ENCODE data around the gene IP6K3. TPM values are rescaled to one million over a fixed set of nuclear protein-coding genes. Genes with fewer than 3 reads are reported as not detected.

Gene IP6K3
- polyA plus RNA-seq, 6 donors from 2014 or later, result not detected

DNA sequence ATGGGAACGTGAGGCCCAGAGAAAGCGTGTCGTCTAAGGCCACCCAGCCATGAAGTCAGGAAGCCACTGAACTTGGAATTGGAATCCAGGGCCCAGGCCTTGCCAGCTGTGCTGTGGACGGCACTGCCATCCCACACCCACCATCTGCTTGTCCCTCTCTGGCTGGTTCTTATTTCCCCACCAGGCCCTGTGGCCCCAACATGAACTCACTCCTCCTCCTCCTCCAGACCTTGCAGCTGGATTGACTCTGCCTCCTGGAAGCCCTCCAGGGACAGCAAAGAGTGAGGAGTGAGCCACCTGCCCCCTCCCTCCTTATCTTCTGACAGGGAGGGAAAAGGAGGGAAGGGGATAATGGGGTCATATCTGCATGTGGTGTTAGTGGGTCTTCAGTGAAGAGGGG is 16.0 kb upstream of the IP6K3 start:
- Mint-ChIP-seq H3K36me3 (no peaks in the 10 kb centered on the region), H3K27ac (peak overlapping the region in 1 of 6 donors; percentile 58), H3K4me1 (peaks cover 5 to 8% (median 5%) of the 10 kb centered on the region in 3 donors), H3K9me3 (peaks cover 0 to 8% (median 0%) of the 10 kb centered on the region in 7 donors), H3K27me3 (peaks cover 5 to 42% (median 12%) of the 10 kb centered on the region in 3 donors), H3K4me3 (no peak overlapping the region)
- DNase-seq (no peak), ATAC-seq (ENCODE audit: low read depth in 2 of 2) (no peak)

DNA sequence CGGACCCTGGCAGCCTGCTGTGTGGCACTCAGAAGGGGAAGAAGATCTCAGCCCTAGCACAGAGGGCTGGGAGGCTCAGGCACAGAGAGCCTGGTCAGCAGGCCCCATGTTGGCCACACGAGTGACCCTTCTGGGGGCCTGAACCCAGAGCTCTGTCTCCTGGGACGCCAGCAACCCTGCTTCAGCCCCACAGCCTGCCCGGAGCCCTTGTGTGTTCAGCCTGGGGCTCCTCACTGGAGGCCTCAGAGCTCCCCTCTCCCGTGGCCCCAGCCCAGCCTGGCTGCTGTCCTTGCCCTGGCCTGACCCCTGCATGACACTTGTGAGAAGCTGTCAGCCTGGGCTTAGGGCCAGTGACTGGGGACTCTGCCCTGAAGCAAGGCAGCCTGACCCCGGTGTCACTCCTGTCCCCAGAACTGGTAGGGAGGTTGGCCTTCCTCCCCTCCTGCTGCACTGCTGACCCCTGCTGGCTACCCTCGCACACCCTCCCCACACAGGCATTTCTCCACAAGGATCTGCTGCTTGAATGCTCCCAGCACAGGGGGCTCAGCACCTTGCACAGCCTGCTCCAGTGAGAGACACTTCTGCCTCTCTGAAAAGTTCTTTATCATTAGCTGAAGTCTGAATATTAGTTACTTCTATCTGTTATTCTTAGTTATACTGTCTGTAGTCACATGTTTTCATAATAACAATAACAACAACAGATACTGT is 15.4 kb upstream of the IP6K3 start:
- no peak overlapping the region for H3K4me3 Mint-ChIP-seq
- peak overlapping the region in 2 of 6 donors; percentile 70 to 74 for H3K27ac Mint-ChIP-seq
- H3K36me3 Mint-ChIP-seq, result no peaks in the 10 kb centered on the region
- ATAC-seq (ENCODE audit: low read depth in 2 of 2), result peak in 1 of 2 donors; percentile 48
- peaks cover 0 to 6% (median 0%) of the 10 kb centered on the region in 7 donors for H3K9me3 Mint-ChIP-seq
- DNase-seq, result peak; percentile 11
- H3K27me3 Mint-ChIP-seq, result peaks cover 5 to 41% (median 18%) of the 10 kb centered on the region in 3 donors
- H3K4me1 Mint-ChIP-seq, result peaks cover 5 to 8% (median 5%) of the 10 kb centered on the region in 3 donors

DNA sequence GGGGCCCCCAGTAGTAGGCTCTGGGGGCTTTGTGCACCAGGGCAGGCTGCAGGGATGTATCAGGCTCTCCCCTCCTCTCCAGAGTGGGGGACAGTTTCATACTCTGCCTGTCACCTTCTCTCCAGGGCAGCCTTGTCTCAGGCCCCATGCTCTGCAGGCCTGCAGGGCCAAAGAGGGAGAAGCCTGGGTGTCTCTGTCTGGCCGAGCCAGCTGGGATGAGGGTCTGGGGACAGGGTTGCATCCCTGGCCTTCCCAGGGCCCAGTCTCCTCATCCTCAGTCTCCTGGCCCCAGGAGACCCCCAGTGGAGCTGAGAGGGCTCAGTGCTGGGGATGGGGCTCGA is 14.8 kb upstream of the IP6K3 start:
- Mint-ChIP-seq H3K4me3 (no peak overlapping the region), H3K9me3 (peaks cover 0 to 2% (median 0%) of the 10 kb centered on the region in 7 donors)

DNA sequence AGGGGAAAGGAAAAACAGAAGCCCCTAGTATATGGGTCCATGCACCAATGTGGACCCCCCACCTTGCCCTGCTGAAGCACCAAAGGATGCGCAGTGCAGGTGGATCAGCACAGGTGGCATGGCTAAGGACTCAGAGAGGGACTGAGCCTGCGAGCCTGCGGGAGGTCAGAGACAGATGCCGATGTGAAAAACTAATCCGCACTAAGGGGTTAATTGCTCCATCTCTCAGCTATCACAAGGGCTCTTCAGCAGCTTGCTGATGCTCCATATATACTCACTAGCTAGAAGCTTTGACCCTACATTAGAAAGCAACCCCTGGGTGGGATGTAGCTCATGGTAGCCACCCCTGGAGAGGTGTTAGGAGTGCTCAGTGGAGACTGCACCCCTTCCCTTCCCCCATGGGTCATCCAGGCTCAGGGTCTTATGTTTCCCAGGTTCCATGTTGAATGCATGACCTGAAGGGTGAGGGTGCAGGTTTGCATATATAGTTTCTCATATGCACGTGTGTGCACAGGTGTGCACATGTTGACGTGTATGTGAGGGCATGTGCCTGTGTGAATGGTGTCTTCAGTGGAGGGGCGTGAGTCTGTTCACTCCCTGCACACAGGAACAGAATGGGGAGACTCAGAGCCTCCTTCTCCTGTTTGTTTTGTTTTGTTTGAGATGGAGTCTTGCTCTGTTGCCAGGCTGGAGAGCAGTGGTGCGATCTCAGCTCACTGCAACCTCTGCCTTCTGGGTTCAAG is 13.4 kb upstream of the IP6K3 start:
- ATAC-seq (ENCODE audit: low read depth in 2 of 2) (no peak), DNase-seq (no peak)
- H3K36me3 Mint-ChIP-seq, result no peaks in the 10 kb centered on the region
- peak overlapping the region in 1 of 6 donors; percentile 21 for H3K27ac Mint-ChIP-seq
- H3K27me3 Mint-ChIP-seq, result peaks cover 8 to 31% (median 22%) of the 10 kb centered on the region in 3 donors
- H3K9me3 Mint-ChIP-seq, result no peaks in the 10 kb centered on the region
- H3K4me3 Mint-ChIP-seq, result no peak overlapping the region
- H3K4me1 Mint-ChIP-seq, result peaks cover 5 to 8% (median 5%) of the 10 kb centered on the region in 3 donors

More for the DNA sequence above, 14.8 kb upstream of the IP6K3 start:
- no peak for ATAC-seq (ENCODE audit: low read depth in 2 of 2)
- peaks cover 5 to 8% (median 5%) of the 10 kb centered on the region in 3 donors for H3K4me1 Mint-ChIP-seq
- H3K27me3 Mint-ChIP-seq, result peaks cover 4 to 39% (median 22%) of the 10 kb centered on the region in 3 donors
- no peak for DNase-seq
- H3K36me3 Mint-ChIP-seq, result no peaks in the 10 kb centered on the region
- no peak overlapping the region for H3K27ac Mint-ChIP-seq

DNA sequence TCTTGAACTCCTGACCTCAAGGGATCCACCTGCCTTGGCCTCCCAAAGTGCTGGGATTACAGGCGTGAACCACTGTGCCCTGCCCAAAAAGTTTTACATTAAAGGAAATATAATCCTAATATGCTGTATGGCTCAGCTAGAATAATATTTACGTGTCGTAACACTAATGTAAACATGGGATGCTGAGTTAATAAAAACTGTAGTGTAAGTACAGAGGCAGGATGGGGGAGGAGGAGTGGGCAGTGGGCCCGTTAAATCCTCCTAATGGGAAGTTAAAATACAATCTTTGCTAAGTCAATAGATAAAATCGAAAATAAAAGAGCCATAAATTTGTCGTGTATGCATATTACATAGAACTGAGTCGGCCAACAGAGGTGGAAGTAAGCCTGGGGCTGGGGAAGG is 12.1 kb upstream of the IP6K3 start:
- ATAC-seq (ENCODE audit: low read depth in 2 of 2), result no peak
- H3K4me1 Mint-ChIP-seq, result peaks cover 5 to 8% (median 5%) of the 10 kb centered on the region in 3 donors
- no peaks in the 10 kb centered on the region for H3K36me3 Mint-ChIP-seq
- no peak overlapping the region for H3K4me3 Mint-ChIP-seq
- no peak for DNase-seq
- peaks cover 8 to 22% (median 20%) of the 10 kb centered on the region in 3 donors for H3K27me3 Mint-ChIP-seq
- H3K27ac Mint-ChIP-seq, result peak overlapping the region in 1 of 6 donors; percentile 85
- H3K9me3 Mint-ChIP-seq, result no peaks in the 10 kb centered on the region

DNA sequence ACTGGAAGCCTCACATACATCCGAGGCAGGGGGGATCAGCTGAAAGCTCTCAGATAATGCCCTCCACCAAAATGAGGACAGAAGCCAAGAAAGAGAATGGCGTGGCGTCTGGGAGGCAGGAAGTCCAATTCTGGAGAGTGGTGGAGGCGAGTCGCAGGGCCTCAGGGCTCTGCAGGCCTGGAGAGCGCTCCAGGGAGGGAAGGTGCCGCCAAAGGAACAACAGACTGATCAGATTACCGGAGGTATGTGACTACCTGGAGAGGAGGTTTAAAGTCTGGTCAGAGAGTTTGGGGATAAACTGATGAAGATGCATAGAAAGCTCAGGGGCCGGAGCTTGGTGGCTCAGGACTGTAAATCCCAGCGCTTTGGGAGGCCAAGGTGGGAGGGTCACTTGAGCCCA is 11.2 kb upstream of the IP6K3 start:
- Mint-ChIP-seq H3K9me3 (no peaks in the 10 kb centered on the region), H3K27ac (no peak overlapping the region), H3K4me3 (no peak overlapping the region), H3K36me3 (no peaks in the 10 kb centered on the region), H3K4me1 (peaks cover 5 to 8% (median 5%) of the 10 kb centered on the region in 3 donors), H3K27me3 (peaks cover 8 to 22% (median 17%) of the 10 kb centered on the region in 3 donors)
- no peak for DNase-seq
- no peak for ATAC-seq (ENCODE audit: low read depth in 2 of 2)

DNA sequence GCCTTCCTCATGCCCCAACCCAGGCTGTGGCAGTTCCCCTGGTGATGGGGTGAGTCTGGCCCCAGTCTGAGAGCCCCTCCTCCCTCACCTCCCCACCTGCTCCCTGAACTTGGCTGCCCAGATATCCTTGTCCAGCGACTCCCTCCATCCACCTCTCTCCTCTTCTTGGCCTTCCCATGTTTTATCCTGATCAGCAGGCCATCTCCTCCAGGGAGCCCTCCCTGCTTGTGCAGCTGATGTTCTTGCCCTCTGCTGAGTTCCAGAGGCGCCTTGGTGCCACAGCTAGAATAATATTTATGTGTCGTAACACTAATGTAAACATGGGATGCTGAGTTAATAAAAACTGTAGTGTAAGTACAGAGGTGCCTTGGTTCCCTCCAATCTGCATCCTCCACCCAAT is 10.4 kb upstream of the IP6K3 start:
- H3K27ac Mint-ChIP-seq, result no peak overlapping the region
- peaks cover under 1 to 5% (median 1%) of the 10 kb centered on the region in 3 donors for H3K4me1 Mint-ChIP-seq
- ATAC-seq (ENCODE audit: low read depth in 2 of 2) (no peak), DNase-seq (no peak)
- H3K36me3 Mint-ChIP-seq, result no peaks in the 10 kb centered on the region
- H3K27me3 Mint-ChIP-seq, result peaks cover 8 to 17% (median 17%) of the 10 kb centered on the region in 3 donors
- H3K9me3 Mint-ChIP-seq, result no peaks in the 10 kb centered on the region
- no peak overlapping the region for H3K4me3 Mint-ChIP-seq

DNA sequence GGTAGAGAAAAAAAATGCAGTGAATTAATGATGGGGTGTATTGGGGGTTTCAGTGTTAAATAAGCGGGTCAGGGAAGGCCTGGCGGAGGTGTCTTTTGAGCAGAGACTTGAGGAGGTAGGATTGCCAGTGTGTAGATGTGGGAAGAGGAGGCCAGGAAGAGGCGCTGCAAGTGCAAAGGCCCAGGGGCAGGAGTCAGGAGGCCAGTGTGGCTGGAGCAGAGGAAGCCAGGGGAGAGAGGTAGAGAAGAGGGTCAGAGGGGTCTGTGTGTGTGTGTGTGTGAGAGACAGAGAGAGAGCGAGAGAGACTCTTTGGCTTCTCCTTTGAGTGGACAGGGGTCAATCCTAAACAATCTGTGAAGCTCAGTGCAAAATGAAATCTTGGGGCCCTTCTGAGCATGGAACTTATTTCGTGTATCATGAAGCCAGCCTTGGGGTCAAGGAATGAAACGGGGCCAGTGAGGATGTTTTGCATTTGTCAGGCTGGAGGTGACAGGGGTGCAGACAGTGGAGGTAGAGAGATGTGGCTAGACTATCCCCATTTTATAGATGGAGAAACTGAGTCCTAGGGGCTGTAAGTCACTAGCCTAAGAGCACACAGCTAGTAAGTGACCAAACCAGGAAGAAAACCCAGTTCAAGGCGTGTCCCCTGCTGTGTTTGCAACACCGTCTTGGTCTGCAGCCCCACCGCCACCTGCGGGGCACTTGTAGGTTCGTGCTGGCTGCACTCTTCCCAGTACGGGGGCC is 9.7 kb upstream of the IP6K3 start:
- Mint-ChIP-seq H3K27ac (no peak overlapping the region), H3K4me3 (no peak overlapping the region), H3K4me1 (peaks cover 0 to 4% (median 0%) of the 10 kb centered on the region in 3 donors), H3K27me3 (peaks cover 8 to 17% (median 14%) of the 10 kb centered on the region in 3 donors), H3K9me3 (no peaks in the 10 kb centered on the region), H3K36me3 (no peaks in the 10 kb centered on the region)
- no peak for ATAC-seq (ENCODE audit: low read depth in 2 of 2)
- no peak for DNase-seq

DNA sequence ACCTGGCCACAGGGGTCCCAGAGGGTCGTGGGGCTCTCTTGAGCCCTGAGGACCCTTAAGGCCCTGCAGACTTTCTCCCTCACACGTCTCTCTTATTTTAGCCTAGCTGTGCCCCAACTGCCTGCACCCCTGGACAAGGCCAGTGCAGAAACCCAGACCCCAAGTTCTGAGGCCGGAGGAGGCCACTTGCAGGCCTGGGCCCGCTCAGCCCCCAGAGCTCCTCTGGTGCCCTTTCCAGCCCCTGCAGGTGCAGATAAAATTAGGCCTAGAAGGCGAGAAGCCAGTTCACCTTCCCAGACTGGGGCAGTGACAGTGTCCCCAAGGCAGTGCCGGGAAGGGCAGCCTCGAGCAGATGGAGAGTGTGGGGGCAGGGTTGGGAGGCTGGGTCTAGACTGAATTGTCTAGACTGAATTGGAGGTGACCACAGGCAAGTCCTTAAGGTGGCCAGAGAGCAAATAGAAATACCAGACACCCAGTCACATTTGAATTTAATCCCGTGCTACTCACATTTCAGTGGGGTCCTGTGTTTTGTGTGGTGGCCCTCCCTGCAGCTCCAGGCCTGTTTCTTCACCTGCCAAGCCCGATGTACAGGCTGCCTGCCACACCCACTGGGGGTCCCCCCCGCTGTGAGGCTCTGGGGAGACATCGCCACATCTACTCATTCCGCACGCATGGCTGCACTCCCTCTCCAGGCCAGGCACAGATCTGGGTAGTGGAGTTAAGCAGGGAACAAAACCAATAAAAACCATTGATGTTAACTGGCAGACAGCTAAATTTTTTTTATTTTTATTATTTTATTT is 8.6 kb upstream of the IP6K3 start:
- Mint-ChIP-seq H3K4me3 (no peak overlapping the region), H3K27me3 (peaks cover 8 to 24% (median 17%) of the 10 kb centered on the region in 3 donors), H3K36me3 (no peaks in the 10 kb centered on the region), H3K4me1 (peaks cover 0 to under 1% (median 0%) of the 10 kb centered on the region in 3 donors), H3K9me3 (no peaks in the 10 kb centered on the region), H3K27ac (no peak overlapping the region)
- DNase-seq, result no peak
- no peak for ATAC-seq (ENCODE audit: low read depth in 2 of 2)

DNA sequence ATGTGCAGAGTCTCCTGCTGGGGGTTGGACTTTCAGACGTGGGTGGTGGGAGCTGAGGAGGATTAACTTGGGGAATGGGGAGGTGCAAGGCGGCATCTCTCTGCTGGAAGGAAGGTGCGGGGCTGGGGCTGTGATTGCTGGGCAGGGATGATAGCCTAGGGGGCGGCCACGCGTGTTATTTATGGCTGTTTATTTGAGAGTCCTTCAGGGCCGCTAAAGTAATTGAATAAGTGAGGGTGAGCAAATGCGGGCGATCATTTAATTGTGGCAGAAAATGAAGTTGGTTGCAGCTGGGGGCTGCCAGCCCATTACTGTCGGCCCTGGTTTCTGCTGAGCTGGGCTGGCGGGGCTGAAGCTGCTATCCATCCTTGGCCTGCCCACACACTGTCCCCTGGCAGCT is 7.5 kb upstream of the IP6K3 start:
- no peak for ATAC-seq (ENCODE audit: low read depth in 2 of 2)
- no peak overlapping the region for H3K27ac Mint-ChIP-seq
- DNase-seq, result no peak
- H3K4me3 Mint-ChIP-seq, result no peak overlapping the region
- H3K27me3 Mint-ChIP-seq, result peaks cover 8 to 25% (median 17%) of the 10 kb centered on the region in 3 donors
- no peaks in the 10 kb centered on the region for H3K36me3 Mint-ChIP-seq
- H3K9me3 Mint-ChIP-seq, result no peaks in the 10 kb centered on the region
- no peaks in the 10 kb centered on the region for H3K4me1 Mint-ChIP-seq

DNA sequence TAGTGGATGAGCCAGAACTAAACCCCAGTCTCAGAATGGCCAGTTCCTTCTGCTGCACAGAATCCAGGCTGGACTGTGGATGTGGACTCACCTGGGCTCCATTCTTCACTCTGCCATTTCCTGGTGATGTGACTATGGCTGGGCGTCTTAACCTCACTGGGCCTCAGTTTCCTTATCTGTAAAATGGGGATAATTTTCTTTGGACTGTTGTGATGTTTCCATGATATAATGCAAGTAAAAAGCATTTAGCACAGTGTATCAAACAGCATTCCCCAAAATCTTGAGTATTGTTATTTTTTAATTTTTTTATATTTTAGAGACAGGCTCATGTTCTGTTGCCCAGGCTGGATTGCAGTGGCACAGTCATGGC is 5.9 kb upstream of the IP6K3 start:
- H3K27me3 Mint-ChIP-seq, result peaks cover 8 to 26% (median 20%) of the 10 kb centered on the region in 3 donors
- peak overlapping the region in 1 of 8 donors; percentile 47 for H3K4me3 Mint-ChIP-seq
- no peak for ATAC-seq (ENCODE audit: low read depth in 2 of 2)
- H3K27ac Mint-ChIP-seq, result no peak overlapping the region
- no peak for DNase-seq
- no peaks in the 10 kb centered on the region for H3K4me1 Mint-ChIP-seq
- no peaks in the 10 kb centered on the region for H3K9me3 Mint-ChIP-seq
- H3K36me3 Mint-ChIP-seq, result no peaks in the 10 kb centered on the region

DNA sequence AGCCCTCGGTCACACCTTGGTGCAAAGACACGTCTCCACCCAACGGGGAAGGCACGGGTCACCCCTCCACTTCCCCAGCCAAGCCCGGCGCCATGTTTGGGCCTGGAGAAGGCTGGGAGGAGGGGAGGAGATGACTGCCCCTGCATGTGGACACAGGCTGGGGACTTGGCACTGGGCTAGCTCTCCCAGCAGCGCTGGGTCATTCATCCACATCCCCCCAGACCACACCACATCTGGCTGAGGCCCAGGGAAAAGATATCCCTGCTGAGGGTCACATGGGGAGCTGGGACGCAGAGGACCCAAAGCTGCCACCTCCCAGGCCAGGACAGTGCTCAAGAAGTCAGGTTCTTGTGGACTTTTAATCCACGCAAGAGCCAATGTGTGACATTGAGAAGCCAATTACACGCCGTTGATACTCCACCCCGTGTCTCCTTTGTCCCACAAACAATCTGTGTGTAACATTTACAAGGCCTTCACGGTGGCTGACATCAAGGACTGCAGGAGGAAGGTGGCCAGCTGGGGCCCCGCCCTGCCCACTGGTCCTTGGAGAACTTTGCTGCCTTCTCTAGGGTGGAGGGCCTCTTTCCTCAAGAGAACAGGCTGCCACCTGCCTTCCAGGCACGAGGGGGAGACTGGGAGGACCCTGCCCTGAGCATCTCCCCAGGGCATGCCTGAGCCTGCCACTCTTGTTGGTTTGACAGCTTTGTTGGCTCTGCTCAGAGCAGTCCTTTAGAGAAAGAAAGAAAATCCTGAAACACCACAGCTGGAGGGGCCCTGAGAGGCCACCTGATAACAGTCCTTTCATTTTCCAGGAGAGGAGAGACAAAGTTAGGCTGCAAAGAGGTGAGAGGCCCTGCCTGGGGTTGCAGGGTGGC is 5.3 kb upstream of the IP6K3 start:
- H3K27me3 Mint-ChIP-seq, result peaks cover 8 to 26% (median 22%) of the 10 kb centered on the region in 3 donors
- H3K36me3 Mint-ChIP-seq, result no peaks in the 10 kb centered on the region
- H3K4me3 Mint-ChIP-seq, result no peak overlapping the region
- no peak for DNase-seq
- H3K4me1 Mint-ChIP-seq, result no peaks in the 10 kb centered on the region
- H3K27ac Mint-ChIP-seq, result peak overlapping the region in 1 of 6 donors; percentile 63
- H3K9me3 Mint-ChIP-seq, result no peaks in the 10 kb centered on the region
- no peak for ATAC-seq (ENCODE audit: low read depth in 2 of 2)

Data from naive B cell (primary cell).